Activated naive CD8-positive, alpha-beta T cell treated with anti-CD3 and anti-CD28 coated beads, Interleukin-2, amount 10 ng/mL, durations not matched to agents 7 days and 5 days (primary cell): Measurements from ENCODE around the gene ABCA3. TPM values are rescaled to one million over a fixed set of nuclear protein-coding genes. Genes with fewer than 3 reads are reported as not detected.
"Not testable (repeated sequence)": the region's sequence is repeated elsewhere in the genome, so short reads cannot be mapped to it uniquely, and the experiment has no call there.

Experiments used
- ATAC-seq: fragments of 150-1000 bp; cut with Tn5 transposase; one replicate; pipeline ENCODE4 v1.10.0; 2021; ENCODE audit warnings: low read depth, moderate library complexity
- POLR2A ChIA-PET: fragments of 350-600 bp; sonication (Branson Sonifier 250); formaldehyde crosslinking; loops from one replicate; lab custom pipeline; 2021; ENCODE audit warnings: antibody characterized with exemption; lab: Charles Lee
- DNase-seq: peaks from one replicate; pipeline ENCODE4 v3.0.0; 2021
- H3K27ac Mint-ChIP-seq: one replicate; pipeline ENCODE4 v1.8.0; 2022; ENCODE audit warnings: mild to moderate bottlenecking, mixed read lengths
- H3K27me3 Mint-ChIP-seq: one replicate; pipeline ENCODE4 v1.8.0; 2022; ENCODE audit warnings: mild to moderate bottlenecking, moderate library complexity, mixed read lengths
- H3K36me3 Mint-ChIP-seq: one replicate; pipeline ENCODE4 v1.8.0; 2021; ENCODE audit warnings: mild to moderate bottlenecking, mixed read lengths
- H3K4me1 Mint-ChIP-seq: one replicate; pipeline ENCODE4 v1.8.0; 2021; ENCODE audit warnings: mixed read lengths
- H3K4me3 Mint-ChIP-seq: one replicate; pipeline ENCODE4 v1.8.0; 2022; ENCODE audit warnings: mild to moderate bottlenecking, moderate library complexity, mixed read lengths
- H3K9me3 Mint-ChIP-seq: one replicate; pipeline ENCODE4 v1.8.0; 2021; ENCODE audit warnings: mixed read lengths
- total RNA-seq, 2 experiments: library from RNA; stranded (reverse); gene quantifications; one replicate each; pipeline ENCODE4 v1.2.3, GENCODE V29; 2021

Gene ABCA3
- 1 to 10 TPM; 7.8 to 8.3 TPM for total RNA-seq

GRCh38 chr16:2340564-2341455 is at the start of gene ABCA3:
Gene ABCA3 (minus strand): TSS chr16:2340728. CDS start chr16:2326466, 14,262 bp downstream.
- Mint-ChIP-seq H3K27me3 (peaks cover 44% of the 10 kb centered on the region), H3K4me3 (peak within 1 kb of the TSS; percentile 82), H3K36me3 (no peaks in the 10 kb centered on the region), H3K27ac (peak within 1 kb of the TSS; percentile 45), H3K9me3 (no peaks in the 10 kb centered on the region), H3K4me1 (peaks cover 17% of the 10 kb centered on the region)
- DNase-seq (peak; percentile 100), ATAC-seq (peak; percentile 93)
- POLR2A ChIA-PET: interaction anchor here (0.6 to 1.4 kb wide), 5 partner anchors 48 to 179 kb away, joined by 3 to 6 read pairs (median 4); partner anchors contain the start of genes AMDHD2, CCNF and TBC1D24

GRCh38 chr16:2388875-2389433 is 48.4 kb upstream of the ABCA3 start:
- Mint-ChIP-seq H3K4me1 (peaks cover 4% of the 10 kb centered on the region), H3K36me3 (no peaks in the 10 kb centered on the region), H3K27ac (no peak overlapping the region), H3K27me3 (peaks cover 13% of the 10 kb centered on the region), H3K9me3 (no peaks in the 10 kb centered on the region), H3K4me3 (no peak overlapping the region)
- POLR2A ChIA-PET: no interaction called here
- no peak for ATAC-seq
- DNase-seq: no peak

GRCh38 chr16:2388139-2388874 is 47.8 kb upstream of the ABCA3 start:
- no peak for ATAC-seq
- POLR2A ChIA-PET: interaction anchor here (0.6 kb wide), 1 partner anchor 26 kb away, joined by 4 read pairs; no protein-coding TSS in a partner anchor
- no peaks in the 10 kb centered on the region for H3K36me3 Mint-ChIP-seq
- no peak for DNase-seq
- no peak overlapping the region for H3K4me3 Mint-ChIP-seq
- peaks cover 10% of the 10 kb centered on the region for H3K27me3 Mint-ChIP-seq
- peaks cover 4% of the 10 kb centered on the region for H3K4me1 Mint-ChIP-seq
- H3K27ac Mint-ChIP-seq: no peak overlapping the region
- H3K9me3 Mint-ChIP-seq: no peaks in the 10 kb centered on the region

- POLR2A ChIA-PET: no interaction called here
- Mint-ChIP-seq H3K9me3 (no peaks in the 10 kb centered on the region), H3K4me3 (no peak overlapping the region), H3K36me3 (no peaks in the 10 kb centered on the region), H3K27me3 (peaks cover 15% of the 10 kb centered on the region), H3K4me1 (peaks cover 4% of the 10 kb centered on the region), H3K27ac (no peak overlapping the region)
- ATAC-seq (no peak), DNase-seq (no peak)
Measured at GRCh38 chr16:2386990-2387389, 46.5 kb upstream of the ABCA3 start.

GRCh38 chr16:2385982-2386381 is 45.5 kb upstream of the ABCA3 start:
- H3K4me1 Mint-ChIP-seq, H3K27ac Mint-ChIP-seq, DNase-seq, POLR2A ChIA-PET, H3K4me3 Mint-ChIP-seq, H3K9me3 Mint-ChIP-seq, ATAC-seq, H3K36me3 Mint-ChIP-seq: not testable (repeated sequence)
- peaks cover 18% of the 10 kb centered on the region for H3K27me3 Mint-ChIP-seq

GRCh38 chr16:2385190-2385836 is 44.8 kb upstream of the ABCA3 start:
- ATAC-seq (no peak), DNase-seq (no peak)
- Mint-ChIP-seq H3K4me3 (no peak overlapping the region), H3K27me3 (peaks cover 18% of the 10 kb centered on the region), H3K4me1 (peaks cover 4% of the 10 kb centered on the region), H3K27ac (no peak overlapping the region), H3K9me3 (no peaks in the 10 kb centered on the region), H3K36me3 (no peaks in the 10 kb centered on the region)
- POLR2A ChIA-PET: no interaction called here

- Mint-ChIP-seq H3K36me3 (no peaks in the 10 kb centered on the region), H3K4me3 (no peak overlapping the region), H3K9me3 (no peaks in the 10 kb centered on the region), H3K4me1 (peaks cover 4% of the 10 kb centered on the region), H3K27me3 (peaks cover 25% of the 10 kb centered on the region), H3K27ac (no peak overlapping the region)
- no peak for ATAC-seq
- POLR2A ChIA-PET: no interaction called here
- no peak for DNase-seq
Measured at GRCh38 chr16:2384426-2384825, 43.9 kb upstream of the ABCA3 start.

- Mint-ChIP-seq H3K36me3 (no peaks in the 10 kb centered on the region), H3K9me3 (no peaks in the 10 kb centered on the region), H3K27ac (no peak overlapping the region), H3K4me1 (peaks cover 4% of the 10 kb centered on the region), H3K4me3 (no peak overlapping the region), H3K27me3 (peaks cover 25% of the 10 kb centered on the region)
- DNase-seq (no peak), ATAC-seq (no peak)
- POLR2A ChIA-PET: interaction anchor here (0.6 kb wide), 1 partner anchor 36 kb away, joined by 3 read pairs; no protein-coding TSS in a partner anchor
Measured at GRCh38 chr16:2383501-2383900, 43.0 kb upstream of the ABCA3 start.

GRCh38 chr16:2374644-2375043 is 34.1 kb upstream of the ABCA3 start:
- Mint-ChIP-seq H3K27ac (no peak overlapping the region), H3K9me3 (no peaks in the 10 kb centered on the region), H3K4me1 (no peaks in the 10 kb centered on the region), H3K4me3 (no peak overlapping the region), H3K27me3 (peaks cover 35% of the 10 kb centered on the region), H3K36me3 (no peaks in the 10 kb centered on the region)
- POLR2A ChIA-PET: no interaction called here
- ATAC-seq (no peak), DNase-seq (no peak)

GRCh38 chr16:2373176-2373575 is 32.6 kb upstream of the ABCA3 start:
- no peak for ATAC-seq
- no peaks in the 10 kb centered on the region for H3K36me3 Mint-ChIP-seq
- DNase-seq: no peak
- H3K4me1 Mint-ChIP-seq: no peaks in the 10 kb centered on the region
- no peaks in the 10 kb centered on the region for H3K9me3 Mint-ChIP-seq
- H3K4me3 Mint-ChIP-seq: no peak overlapping the region
- no peak overlapping the region for H3K27ac Mint-ChIP-seq
- peaks cover 32% of the 10 kb centered on the region for H3K27me3 Mint-ChIP-seq
- POLR2A ChIA-PET: no interaction called here

GRCh38 chr16:2372684-2373083 is 32.2 kb upstream of the ABCA3 start:
- Mint-ChIP-seq H3K27me3 (peaks cover 32% of the 10 kb centered on the region), H3K9me3 (no peaks in the 10 kb centered on the region), H3K4me1 (no peaks in the 10 kb centered on the region), H3K27ac (no peak overlapping the region), H3K4me3 (no peak overlapping the region), H3K36me3 (no peaks in the 10 kb centered on the region)
- DNase-seq (no peak), ATAC-seq (no peak)
- POLR2A ChIA-PET: no interaction called here

- Mint-ChIP-seq H3K36me3 (no peaks in the 10 kb centered on the region), H3K9me3 (no peaks in the 10 kb centered on the region), H3K27me3 (peaks cover 36% of the 10 kb centered on the region), H3K27ac (no peak overlapping the region), H3K4me1 (no peaks in the 10 kb centered on the region), H3K4me3 (no peak overlapping the region)
- POLR2A ChIA-PET: no interaction called here
- ATAC-seq (no peak), DNase-seq (no peak)
Measured at GRCh38 chr16:2371421-2371820, 30.9 kb upstream of the ABCA3 start.

GRCh38 chr16:2370721-2371120 is 30.2 kb upstream of the ABCA3 start:
- H3K4me3 Mint-ChIP-seq: no peak overlapping the region
- H3K9me3 Mint-ChIP-seq: no peaks in the 10 kb centered on the region

More at GRCh38 chr16:2370721-2371120, 30.2 kb upstream of the ABCA3 start:
- no peaks in the 10 kb centered on the region for H3K36me3 Mint-ChIP-seq
- no peak overlapping the region for H3K27ac Mint-ChIP-seq
- POLR2A ChIA-PET: no interaction called here
- ATAC-seq (no peak), DNase-seq (no peak)
- no peaks in the 10 kb centered on the region for H3K4me1 Mint-ChIP-seq
- H3K27me3 Mint-ChIP-seq: peaks cover 41% of the 10 kb centered on the region
